CD4-positive, alpha-beta T cell (primary cell): Measurements from ENCODE around the gene TAF5. TPM values are rescaled to one million over a fixed set of nuclear protein-coding genes. Genes with fewer than 3 reads are reported as not detected.

Experiments
- ATAC-seq: fragments of 200-7000 bp; cut with Tn5 transposase; one replicate; pipeline ENCODE4 v1.10.0; 2022; ENCODE audit warnings: mild to moderate bottlenecking; ENCODE audit not compliant: poor library complexity
- CTCF ChIA-PET: fragments of 350-600 bp; sonication (Branson Sonifier 250); formaldehyde crosslinking; loops from one replicate; lab custom pipeline; 2021; ENCODE audit warnings: antibody characterized with exemption, inconsistent platforms; lab: Charles Lee
- POLR2A ChIA-PET: fragments of 350-600 bp; sonication (Branson Sonifier 250); formaldehyde crosslinking; loops from one replicate; lab custom pipeline; 2021; ENCODE audit warnings: antibody characterized with exemption, inconsistent platforms; lab: Charles Lee
- DNase-seq, 14 experiments: peaks; one replicate each; pipeline ENCODE4 v3.0.0-alpha.2; 2013 to 2020; ENCODE audit warnings: mixed read lengths in 2 of 14
- H3K27ac ChIP-seq, 2 donors: one replicate each; pipeline versions ENCODE4 v1.5.1 to v1.7.0; 2013; ENCODE audit warnings: low read length in 2 of 2, low read depth in 1 of 2, mild to moderate bottlenecking in 1 of 2
- H3K27me3 ChIP-seq, 2 experiments: 1 replicate in 1 of 2; 2 replicates in 1 of 2; pipeline versions ENCODE4 v1.6.1 to v1.7.0; 2013; ENCODE audit warnings: low read length in 2 of 2, control low read depth in 1 of 2, mild to moderate bottlenecking in 1 of 2, moderate library complexity in 1 of 2; ENCODE audit not compliant: insufficient read depth in 2 of 2, control insufficient read depth in 1 of 2
- H3K36me3 ChIP-seq: one replicate; pipeline ENCODE4 v1.6.1; 2013; ENCODE audit warnings: low read length, control low read depth; ENCODE audit not compliant: insufficient read depth
- H3K4me1 ChIP-seq: one replicate; pipeline ENCODE4 v1.6.1; 2013; ENCODE audit warnings: low read length, control low read depth; ENCODE audit not compliant: insufficient read depth
- H3K4me3 ChIP-seq: one replicate; pipeline ENCODE4 v1.5.1; 2013; ENCODE audit warnings: mild to moderate bottlenecking, low read length, moderate library complexity
- H3K9me3 ChIP-seq, 2 experiments: 1 replicate in 1 of 2; 2 replicates in 1 of 2; pipeline versions ENCODE4 v1.6.1 to v1.7.0; 2013; ENCODE audit warnings: low read length in 2 of 2, mild to moderate bottlenecking in 2 of 2, control low read depth in 1 of 2, moderate library complexity in 1 of 2; ENCODE audit not compliant: control insufficient read depth in 1 of 2, insufficient read depth in 1 of 2
- H3K27ac Mint-ChIP-seq: one replicate; pipeline ENCODE4 v1.8.0; 2020; ENCODE audit warnings: mixed read lengths
- H3K27me3 Mint-ChIP-seq: one replicate; pipeline ENCODE4 v1.8.0; 2021; ENCODE audit warnings: mixed read lengths
- H3K36me3 Mint-ChIP-seq: one replicate; pipeline ENCODE4 v1.8.0; 2021; ENCODE audit warnings: low read depth, mixed read lengths
- H3K4me1 Mint-ChIP-seq: one replicate; pipeline ENCODE4 v1.8.0; 2021; ENCODE audit warnings: low read depth, mixed read lengths
- H3K4me3 Mint-ChIP-seq: one replicate; pipeline ENCODE4 v1.8.0; 2020; ENCODE audit warnings: mild to moderate bottlenecking, mixed read lengths
- H3K9me3 Mint-ChIP-seq: one replicate; pipeline ENCODE4 v1.8.0; 2020; ENCODE audit warnings: mixed read lengths
- CTCF ChIP-seq: fragments of 200-600 bp; IDR thresholded peaks from one replicate; pipeline ENCODE4 v1.8.0; 2022; ENCODE audit warnings: antibody characterized with exemption, mild to moderate bottlenecking
- intact Hi-C, 2 experiments: fragments of 100-400 bp; cut with DNase I in 1 of 2; cut with micrococcal nuclease in 1 of 2; formaldehyde crosslinking; loops; one replicate each; pipeline versions ENCODE4 v1.15.1 to v1.9.0; 2023 to 2025; cut with DNase I, micrococcal nuclease
- polyA plus RNA-seq, 2 donors: library from polyadenylated mRNA; unstranded; fragments of 120-200 nt; gene quantifications; one replicate each; pipeline ENCODE4 v1.2.1, GENCODE V29; 2013
- total RNA-seq, 174 experiments: library from RNA in 2 of 174; stranded (reverse) in 2 of 174; gene quantifications; one replicate each; pipeline ENCODE4 v1.2.3 and lab custom pipeline; 2021 to 2026

The TAF5 gene
- total RNA-seq: 1 to 10 TPM; 3.8 to 4.0 TPM
- 4.1 TPM for polyA plus RNA-seq (2013, experiment 1 of 2)
- polyA plus RNA-seq (2013, experiment 2 of 2): 4.9 TPM
- 9.5 to 42.3 (median 22.7) reads per million in 172 experiments for total RNA-seq (lab: John Stamatoyannopoulos, UW)

- CTCF ChIA-PET: interaction anchor here (0.6 to 1.5 kb wide), 4 partner anchors 19 to 663 kb away, joined by 3 to 4 read pairs (median 3); no protein-coding TSS in a partner anchor
- intact Hi-C loops: loop anchor here (1.0 to 10.0 kb wide), 7 partner anchors 17 to 1673 kb away; partner anchors contain the start of genes ATP5MK (in 2 of the 2), PCGF6 (in 2 of the 2), PDCD11 (in 2 of the 2) and FBXW4 (in 1 of the 2)
- peak within 1 kb of the TSS; percentile 80 for H3K27ac Mint-ChIP-seq
- Histone ChIP-seq H3K9me3 (peaks cover 0 to 6% of the 10 kb centered on the region in 2 experiments), H3K27me3 (no peaks in the 10 kb centered on the region), H3K27ac (peak within 1 kb of the TSS; percentile 55 to 83), H3K4me3 (peak within 1 kb of the TSS; percentile 60), H3K36me3 (peaks cover 2% of the 10 kb centered on the region), H3K4me1 (peaks cover 22% of the 10 kb centered on the region)
- peaks cover 3% of the 10 kb centered on the region for H3K9me3 Mint-ChIP-seq
- H3K36me3 Mint-ChIP-seq: peaks cover 20% of the 10 kb centered on the region
- no peaks in the 10 kb centered on the region for H3K27me3 Mint-ChIP-seq
- peaks cover 23% of the 10 kb centered on the region for H3K4me1 Mint-ChIP-seq
- H3K4me3 Mint-ChIP-seq: peak within 1 kb of the TSS; percentile 100
- ATAC-seq: peak; percentile 61
- peak; percentile 78 to 96 (median 85) for DNase-seq
- POLR2A ChIA-PET: interaction anchor here (0.8 to 3.3 kb wide), 9 partner anchors 17 to 866 kb away, joined by 3 to 28 read pairs (median 4); partner anchors contain the start of genes ACTR1A, ATP5MK, CNNM2 and PCGF6
- TF ChIP-seq CTCF: peak; percentile 22
Measured at GRCh38 chr10:103367782-103368518, at the start of gene TAF5. Gene TAF5, plus strand, starts transcription at chr10:103367976. Its CDS starts 14 bp downstream, at chr10:103367990.

- ChIA-PET CTCF (no interaction called here), POLR2A (no interaction called here)
- H3K9me3 ChIP-seq: no peaks in the 10 kb centered on the region
- no peak overlapping the region for H3K4me3 Mint-ChIP-seq
- ATAC-seq: no peak
- peaks cover 56% of the 10 kb centered on the region for H3K36me3 Mint-ChIP-seq
- DNase-seq: no peak
- peaks cover 32% of the 10 kb centered on the region for H3K36me3 ChIP-seq
- H3K4me3 ChIP-seq: no peak overlapping the region
- H3K4me1 Mint-ChIP-seq: no peaks in the 10 kb centered on the region
- no peaks in the 10 kb centered on the region for H3K4me1 ChIP-seq
- no peaks in the 10 kb centered on the region for H3K27me3 Mint-ChIP-seq
- no peak for TF ChIP-seq CTCF
- no peak overlapping the region for H3K27ac ChIP-seq
- no peak overlapping the region for H3K27ac Mint-ChIP-seq
- no peaks in the 10 kb centered on the region for H3K27me3 ChIP-seq
- no peaks in the 10 kb centered on the region for H3K9me3 Mint-ChIP-seq
- intact Hi-C loops: no loop called here
Measured at GRCh38 chr10:103327906-103328305, 39.9 kb upstream of the TAF5 start.

GRCh38 chr10:103333934-103334520 is 33.7 kb upstream of the TAF5 start:
- Mint-ChIP-seq H3K4me3 (no peak overlapping the region), H3K4me1 (no peaks in the 10 kb centered on the region), H3K27ac (no peak overlapping the region), H3K36me3 (peaks cover 36% of the 10 kb centered on the region), H3K9me3 (no peaks in the 10 kb centered on the region), H3K27me3 (no peaks in the 10 kb centered on the region)
- peak; percentile 76 for TF ChIP-seq CTCF
- Histone ChIP-seq H3K27ac (no peak overlapping the region), H3K4me3 (no peak overlapping the region), H3K36me3 (peaks cover 26% of the 10 kb centered on the region), H3K9me3 (no peaks in the 10 kb centered on the region), H3K27me3 (no peaks in the 10 kb centered on the region), H3K4me1 (no peaks in the 10 kb centered on the region)
- no peak for ATAC-seq
- peak in 3 of 14 experiments; percentile 35 to 44 (median 36) for DNase-seq
- CTCF ChIA-PET: interaction anchor here (0.6 to 1.3 kb wide), 5 partner anchors 33 to 800 kb away, joined by 3 to 5 read pairs (median 3); no protein-coding TSS in a partner anchor
- intact Hi-C loops: loop anchor here (1.0 to 5.0 kb wide), 4 partner anchors 417 to 499 kb away; partner anchors contain the start of gene CNNM2 (in 1 of the 2)
- POLR2A ChIA-PET: interaction anchor here (1.7 kb wide), 1 partner anchor 34 kb away, joined by 7 read pairs; the partner anchor contains the start of gene TAF5
